ENCODE results near the gene PLA2G7. TPM values are rescaled to one million over a fixed set of nuclear protein-coding genes. Genes with fewer than 3 reads are reported as not detected.

Gene PLA2G7
- total and polyA plus RNA-seq, 2 donors (not counting 3 experiments of a cell fraction or from before 2014, with no cell fraction given): not detected

GRCh38 chr6:46746696-46747095 lies 11.5 kb upstream of the PLA2G7 start, which contains the start of gene ANKRD66:
Gene ANKRD66 (plus strand): TSS chr6:46746933. CDS start chr6:46751949, 5,016 bp downstream.
- no peak within 1 kb of the TSS for H3K27ac ChIP-seq (ENCODE audit: insufficient read depth, low read depth, low read length)
- CTCF ChIA-PET: no interaction called here
- no peak within 1 kb of the TSS for H3K4me2 ChIP-seq (ENCODE audit: insufficient read depth, low read length)
- H3K4me3 ChIP-seq (replicated peaks in 1 of 3; ENCODE audit: insufficient read depth in 1 of 3, low read depth in 1 of 3, low read length in 3 of 3): no peak within 1 kb of the TSS
- intact Hi-C loops (cut with micrococcal nuclease): no loop called here
- dilution Hi-C loops (cut with MboI; ENCODE audit: extremely low pct_ligation_motif_present, low sequenced_read_pairs): no loop called here
- no peak for TF ChIP-seq MAX (IDR thresholded peaks at IDR 0.05; ENCODE audit: insufficient read depth, insufficient read length)
- no peak for TF ChIP-seq GATA2 (IDR thresholded peaks at IDR 0.05; ENCODE audit: insufficient read depth, insufficient read length, low read depth, low read length)
- TF ChIP-seq FOS (IDR thresholded peaks at IDR 0.05; ENCODE audit: borderline replicate concordance, insufficient read depth, low read length): no peak
- TF ChIP-seq POLR2AphosphoS5 (IDR thresholded peaks at IDR 0.05; ENCODE audit: insufficient read depth, low read depth, low read length): no peak
- TF ChIP-seq, protein P1, sequence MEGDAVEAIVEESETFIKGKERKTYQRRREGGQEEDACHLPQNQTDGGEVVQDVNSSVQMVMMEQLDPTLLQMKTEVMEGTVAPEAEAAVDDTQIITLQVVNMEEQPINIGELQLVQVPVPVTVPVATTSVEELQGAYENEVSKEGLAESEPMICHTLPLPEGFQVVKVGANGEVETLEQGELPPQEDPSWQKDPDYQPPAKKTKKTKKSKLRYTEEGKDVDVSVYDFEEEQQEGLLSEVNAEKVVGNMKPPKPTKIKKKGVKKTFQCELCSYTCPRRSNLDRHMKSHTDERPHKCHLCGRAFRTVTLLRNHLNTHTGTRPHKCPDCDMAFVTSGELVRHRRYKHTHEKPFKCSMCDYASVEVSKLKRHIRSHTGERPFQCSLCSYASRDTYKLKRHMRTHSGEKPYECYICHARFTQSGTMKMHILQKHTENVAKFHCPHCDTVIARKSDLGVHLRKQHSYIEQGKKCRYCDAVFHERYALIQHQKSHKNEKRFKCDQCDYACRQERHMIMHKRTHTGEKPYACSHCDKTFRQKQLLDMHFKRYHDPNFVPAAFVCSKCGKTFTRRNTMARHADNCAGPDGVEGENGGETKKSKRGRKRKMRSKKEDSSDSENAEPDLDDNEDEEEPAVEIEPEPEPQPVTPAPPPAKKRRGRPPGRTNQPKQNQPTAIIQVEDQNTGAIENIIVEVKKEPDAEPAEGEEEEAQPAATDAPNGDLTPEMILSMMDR (IDR thresholded peaks at IDR 0.05; ENCODE audit: extremely low read depth in 1 of 2, insufficient read depth in 1 of 2, low read depth in 1 of 2, low read length in 2 of 2): no peak
- no peak for TF ChIP-seq JUN (IDR thresholded peaks at IDR 0.05; ENCODE audit: borderline replicate concordance, insufficient read depth, insufficient read length, low read depth)
- no peak for TF ChIP-seq MYC (IDR thresholded peaks at IDR 0.05; ENCODE audit: low read depth, low read length)
- no peaks in the 10 kb centered on the region for H3K36me3 ChIP-seq (ENCODE audit: control insufficient read depth in 2 of 2, extremely low read depth in 1 of 2, insufficient read depth in 2 of 2, low read length in 2 of 2)
- POLR2A ChIA-PET: no interaction called here
- no peaks in the 10 kb centered on the region for H3K9me1 ChIP-seq (replicated peaks; ENCODE audit: control insufficient read depth, extremely low read depth, insufficient read depth, low read length)
- no peak within 1 kb of the TSS for H2AFZ ChIP-seq (ENCODE audit: low read depth, low read length)
- no TSS peak for BruUV-seq (replicated peaks)
- FAIRE-seq: no peak
- no peaks in the 10 kb centered on the region for H3K4me1 ChIP-seq (ENCODE audit: control insufficient read depth, extremely low read depth, insufficient read depth, low read length)
- no peaks in the 10 kb centered on the region for H3K79me2 ChIP-seq (ENCODE audit: control insufficient read depth, insufficient read depth, low read length)
- peaks cover 0 to under 1% of the 10 kb centered on the region in 2 experiments for H3K27me3 ChIP-seq (ENCODE audit: control insufficient read depth in 2 of 2, insufficient read depth in 2 of 2, low read length in 2 of 2)
- H3K9ac ChIP-seq (replicated peaks; ENCODE audit: extremely low read depth, insufficient read depth, low read length): no peak within 1 kb of the TSS
- H4K20me1 ChIP-seq (replicated peaks; ENCODE audit: control insufficient read depth, extremely low read depth, insufficient read depth, low read length): no peaks in the 10 kb centered on the region
- DNase-seq (ENCODE audit: low read depth, low spot score): no peak
- H3K9me3 ChIP-seq (replicated peaks; ENCODE audit: control insufficient read depth, insufficient read depth, low read length): no peaks in the 10 kb centered on the region

Data from endothelial cell of umbilical vein (primary cell).